M059J (cell line): ENCODE measurements around the gene ARID5B. TPM values are rescaled to one million over a fixed set of nuclear protein-coding genes. Genes with fewer than 3 reads are reported as not detected.
"Not testable (repeated sequence)": the region's sequence is repeated elsewhere in the genome, so short reads cannot be mapped to it uniquely, and the experiment has no call there.

Experiments used
- DNase-seq: peaks from one replicate; pipeline ENCODE4 v3.0.0-alpha.2; 2012; ENCODE audit warnings: low read depth
- total RNA-seq: library from RNA; depleted of rRNA; stranded (reverse); fragments of >200 nt; shearing (Covaris generic); gene quantifications from 2 replicates; pipeline ENCODE4 v1.2.3, GENCODE V29; 2014; rRNA removed

ARID5B gene
- total RNA-seq, result 31.1 and 43.9 TPM in 2 replicates

- DNase-seq, result peak; percentile 75
Observed at GRCh38 chr10:61900829-61901792, at the start of gene ARID5B. TSS of gene ARID5B (plus strand) at chr10:61901699. CDS start at chr10:61901710, 11 bp downstream.

GRCh38 chr10:61852261-61852660 lies 49.2 kb upstream of the ARID5B start:
- DNase-seq, result no peak

GRCh38 chr10:61855771-61856170 lies 45.7 kb upstream of the ARID5B start:
- no peak for DNase-seq

- DNase-seq, result peak; percentile 54
Observed at GRCh38 chr10:61857746-61858145, 43.8 kb upstream of the ARID5B start.

- no peak for DNase-seq
Observed at GRCh38 chr10:61859786-61860185, 41.7 kb upstream of the ARID5B start.

GRCh38 chr10:61860964-61861758 lies 40.3 kb upstream of the ARID5B start:
- no peak for DNase-seq

GRCh38 chr10:61863981-61864380 lies 37.5 kb upstream of the ARID5B start:
- DNase-seq, result no peak

- DNase-seq, result no peak
Observed at GRCh38 chr10:61866700-61867368, 34.7 kb upstream of the ARID5B start.

- DNase-seq, result not testable (repeated sequence)
Observed at GRCh38 chr10:61867374-61867773, 34.1 kb upstream of the ARID5B start.

GRCh38 chr10:61867817-61868216 lies 33.7 kb upstream of the ARID5B start:
- not testable (repeated sequence) for DNase-seq

- DNase-seq, result peak; percentile 9
Observed at GRCh38 chr10:61869041-61869675, 32.3 kb upstream of the ARID5B start.

- peak; percentile 83 for DNase-seq
Observed at GRCh38 chr10:61869774-61870525, 31.5 kb upstream of the ARID5B start.

GRCh38 chr10:61870526-61870895 lies 31.0 kb upstream of the ARID5B start:
- peak; percentile 11 for DNase-seq

- no peak for DNase-seq
Observed at GRCh38 chr10:61871487-61871886, 30.0 kb upstream of the ARID5B start.

- DNase-seq, result no peak
Observed at GRCh38 chr10:61877887-61878739, 23.4 kb upstream of the ARID5B start.

GRCh38 chr10:61878740-61879068 lies 22.8 kb upstream of the ARID5B start:
- no peak for DNase-seq

GRCh38 chr10:61882621-61883370 lies 18.7 kb upstream of the ARID5B start:
- DNase-seq, result peak; percentile 40

GRCh38 chr10:61883371-61884025 lies 18.0 kb upstream of the ARID5B start:
- no peak for DNase-seq

- no peak for DNase-seq
Observed at GRCh38 chr10:61887772-61888171, 13.7 kb upstream of the ARID5B start.
